Neuronal stem cell (in vitro differentiated cells): Measurements from ENCODE around the gene TSPAN15.

Experiments used
- DNase-seq: peaks from one replicate; pipeline ENCODE4 v3.0.0-alpha.2; 2013; ENCODE audit warnings: low spot score
- H2AFZ ChIP-seq: one replicate; pipeline ENCODE4 v1.6.1; 2013; ENCODE audit warnings: mild to moderate bottlenecking, low read length, inconsistent platforms
- H2AK5ac ChIP-seq: 2 replicates; pipeline ENCODE4 v1.6.1; 2013; ENCODE audit warnings: low read depth, mild to moderate bottlenecking, inconsistent platforms, low read length, moderate library complexity, mixed read lengths
- H2BK120ac ChIP-seq: 2 replicates; pipeline ENCODE4 v1.6.1; 2013; ENCODE audit warnings: low read depth, mild to moderate bottlenecking, inconsistent platforms, low read length, moderate library complexity, mixed read lengths
- H2BK12ac ChIP-seq: one replicate; pipeline ENCODE4 v1.6.1; 2013; ENCODE audit warnings: low read length, inconsistent platforms
- H2BK15ac ChIP-seq: 2 replicates; pipeline ENCODE4 v1.6.1; 2013; ENCODE audit warnings: mild to moderate bottlenecking, low read length, inconsistent platforms, mixed read lengths
- H2BK5ac ChIP-seq: one replicate; pipeline ENCODE4 v1.6.1; 2013; ENCODE audit warnings: inconsistent platforms, mild to moderate bottlenecking, low read length, moderate library complexity
- H3K14ac ChIP-seq: one replicate; pipeline ENCODE4 v1.6.1; 2013; ENCODE audit warnings: low read length, inconsistent platforms
- H3K18ac ChIP-seq: 2 replicates; pipeline ENCODE4 v1.6.1; 2013; ENCODE audit warnings: low read length, inconsistent platforms
- H3K23ac ChIP-seq: 2 replicates; pipeline ENCODE4 v1.6.1; 2013; ENCODE audit warnings: low read depth, mild to moderate bottlenecking, mixed read lengths, low read length, inconsistent platforms; ENCODE audit not compliant: poor library complexity
- H3K27ac ChIP-seq: replicated peaks from 3 replicates; pipeline ENCODE4 v1.5.1; 2013; ENCODE audit warnings: low read length, inconsistent platforms
- H3K27me3 ChIP-seq, 3 experiments: 2 replicates each; pipeline ENCODE4 v1.6.1; 2013; ENCODE audit warnings: low read length in 3 of 3, mild to moderate bottlenecking in 2 of 3, inconsistent platforms in 1 of 3, low read depth in 1 of 3, mixed read lengths in 1 of 3, moderate library complexity in 1 of 3; ENCODE audit not compliant: control insufficient read depth in 3 of 3, insufficient read depth in 3 of 3
- H3K36me3 ChIP-seq, 2 donors: replicated peaks in 1 of 2; 2 replicates each; pipeline ENCODE4 v1.6.1; 2013; ENCODE audit warnings: low read length in 2 of 2; ENCODE audit not compliant: control insufficient read depth in 2 of 2, insufficient read depth in 2 of 2
- H3K4ac ChIP-seq: 2 replicates; pipeline ENCODE4 v1.6.1; 2013; ENCODE audit warnings: inconsistent platforms, mild to moderate bottlenecking, low read length, moderate library complexity
- H3K4me1 ChIP-seq, 2 donors: 1 replicate in 1 of 2; 2 replicates in 1 of 2; pipeline ENCODE4 v1.6.1; 2013; ENCODE audit warnings: low read length in 2 of 2, low read depth in 1 of 2; ENCODE audit not compliant: control insufficient read depth in 2 of 2, insufficient read depth in 1 of 2
- H3K4me2 ChIP-seq: one replicate; pipeline ENCODE4 v1.6.1; 2013; ENCODE audit warnings: mild to moderate bottlenecking, low read length, inconsistent platforms; ENCODE audit not compliant: insufficient read depth, poor library complexity, severe bottlenecking
- H3K4me3 ChIP-seq, 2 donors: 2 replicates each; pipeline ENCODE4 v1.5.1; 2013; ENCODE audit warnings: low read length in 2 of 2, mild to moderate bottlenecking in 2 of 2, inconsistent platforms in 1 of 2, moderate library complexity in 1 of 2
- H3K79me1 ChIP-seq: one replicate; pipeline ENCODE4 v1.6.1; 2013; ENCODE audit warnings: low read depth, mild to moderate bottlenecking, inconsistent platforms, low read length, moderate library complexity
- H3K9ac ChIP-seq: one replicate; pipeline ENCODE4 v1.6.1; 2013; ENCODE audit warnings: mild to moderate bottlenecking, low read depth, low read length, inconsistent platforms; ENCODE audit not compliant: poor library complexity
- H3K9me3 ChIP-seq, 2 donors: replicated peaks in 1 of 2; 2 replicates each; pipeline versions ENCODE3 to v1.6.1; 2013; ENCODE audit warnings: low read length in 2 of 2, mild to moderate bottlenecking in 2 of 2, inconsistent platforms in 1 of 2, low read depth in 1 of 2, mixed read lengths in 1 of 2, moderate library complexity in 1 of 2; ENCODE audit not compliant: control insufficient read depth in 2 of 2, insufficient read depth in 1 of 2
- H4K8ac ChIP-seq: one replicate; pipeline ENCODE4 v1.6.1; 2013; ENCODE audit warnings: low read depth, mild to moderate bottlenecking, inconsistent platforms, low read length, moderate library complexity
- H4K91ac ChIP-seq: one replicate; pipeline ENCODE4 v1.6.1; 2013; ENCODE audit warnings: low read length, low read depth, mild to moderate bottlenecking, inconsistent platforms; ENCODE audit not compliant: poor library complexity
- WGBS, 2 donors: extraction: QIAGEN DNeasy Blood & Tissue Kit; methylation state at CpG; one replicate each; pipeline ENCODE4 v1.1.7; 2013; ENCODE audit warnings: missing lambda C conversion rate in 2 of 2, mixed read lengths in 1 of 2; ENCODE audit not compliant: insufficient read length in 2 of 2, insufficient replicate concordance in 1 of 2; ENCODE audit errors: extremely low coverage in 2 of 2; 5-methylcytosine and 5-hydroxymethylcytosine counted together

The TSPAN15 gene

DNA sequence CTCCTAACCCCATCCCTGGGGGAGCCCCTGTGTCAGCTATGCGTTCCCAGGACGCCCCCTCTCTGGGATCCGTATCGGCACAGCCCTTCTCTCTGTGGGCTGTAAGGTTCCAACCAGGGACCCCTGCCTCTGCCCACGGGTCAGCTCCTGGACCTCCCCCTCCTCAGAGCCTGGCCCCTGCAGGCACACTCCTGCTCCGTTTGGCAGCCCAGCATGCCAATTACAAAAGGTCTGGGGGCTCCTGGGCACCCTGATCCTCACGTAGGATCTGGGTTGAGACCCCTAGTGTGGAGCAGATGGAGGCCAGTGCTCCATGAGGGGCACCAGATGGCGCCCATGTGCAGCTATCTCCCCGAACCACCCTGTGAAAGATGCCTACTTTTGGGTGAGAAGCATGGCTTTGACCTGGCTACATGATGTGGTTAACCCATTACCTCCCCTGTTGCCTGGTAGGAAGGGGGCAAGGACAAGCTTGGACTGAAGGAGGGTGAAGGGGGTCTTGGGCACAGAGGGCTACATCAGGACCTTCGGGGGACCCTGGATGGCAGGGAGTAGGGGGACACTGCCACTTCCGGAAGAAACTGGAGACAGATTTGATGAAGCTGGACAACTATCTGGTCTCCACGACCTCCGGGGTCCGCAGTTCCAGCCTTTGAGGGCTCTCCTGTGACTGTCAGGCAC lies 43.5 kb upstream of the TSPAN15 start:
- no peak overlapping the region for H2BK5ac ChIP-seq
- peak overlapping the region; percentile 32 for H3K18ac ChIP-seq
- H3K79me1 ChIP-seq = no peaks in the 10 kb centered on the region
- no peak for DNase-seq
- H4K91ac ChIP-seq = no peak overlapping the region
- H2AK5ac ChIP-seq = peak overlapping the region; percentile 20
- H3K27me3 ChIP-seq = peaks cover 0 to 11% (median 0%) of the 10 kb centered on the region in 3 experiments
- peaks cover 8 to 9% of the 10 kb centered on the region in 2 donors for H3K4me1 ChIP-seq
- no peaks in the 10 kb centered on the region for H3K36me3 ChIP-seq
- no peak overlapping the region for H3K14ac ChIP-seq
- no peak overlapping the region for H2BK12ac ChIP-seq
- H3K9me3 ChIP-seq = no peaks in the 10 kb centered on the region
- peak overlapping the region in 1 of 2 donors; percentile 3 for H3K4me3 ChIP-seq
- no peak overlapping the region for H3K27ac ChIP-seq
- no CpG with 5 or more reads among the region's 14 CpGs for WGBS, 2 donors
- H2BK15ac ChIP-seq = no peak overlapping the region
- no peak overlapping the region for H3K4me2 ChIP-seq
- H4K8ac ChIP-seq = no peak overlapping the region
- no peak overlapping the region for H3K23ac ChIP-seq
- H2AFZ ChIP-seq = peak overlapping the region; percentile 86
- H3K4ac ChIP-seq = no peak overlapping the region
- H3K9ac ChIP-seq = no peak overlapping the region
- H2BK120ac ChIP-seq = no peak overlapping the region

DNA sequence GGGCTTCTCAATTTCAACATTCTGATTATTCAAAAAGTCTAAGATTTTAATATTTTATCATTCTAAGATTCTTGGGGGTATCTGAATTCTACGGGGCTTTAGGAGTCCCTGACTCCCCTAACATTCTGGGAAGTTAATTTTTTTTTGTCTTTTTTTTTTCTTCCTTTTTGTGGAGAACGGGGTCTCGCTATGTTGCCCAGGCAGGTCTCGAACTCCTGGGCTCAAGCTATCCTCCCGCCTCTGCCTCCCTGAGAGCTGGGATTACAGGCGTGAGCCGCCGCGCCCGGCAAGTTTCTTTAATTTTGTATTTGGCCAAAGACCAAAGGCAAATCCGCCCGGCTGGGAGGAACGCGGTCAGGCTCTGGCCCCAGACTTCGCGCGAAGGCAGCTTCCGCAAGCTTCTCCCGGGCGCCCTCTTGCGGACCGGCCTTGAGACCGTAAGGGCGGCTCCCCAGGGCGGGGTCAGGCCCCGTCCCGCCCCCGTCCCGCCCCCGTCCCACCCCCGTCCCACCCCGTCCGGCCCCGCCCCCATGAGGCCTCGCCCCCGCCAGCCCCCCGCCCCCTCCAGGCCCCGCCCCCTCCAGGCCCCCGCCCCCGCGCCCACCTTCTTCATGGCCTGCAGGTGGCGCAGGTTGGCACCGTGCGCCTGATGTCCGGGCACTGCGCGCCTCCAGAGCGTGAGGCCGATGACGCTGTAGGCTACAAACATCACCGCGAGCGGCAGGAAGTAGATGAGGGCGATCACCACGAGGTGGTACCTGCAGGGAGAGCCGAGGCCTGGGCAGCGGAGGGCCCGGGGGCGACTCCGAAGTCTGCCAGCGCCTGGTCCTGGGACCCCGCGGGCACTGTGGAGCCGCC lies 42.7 kb upstream of the TSPAN15 start:
- no peak overlapping the region for H3K27ac ChIP-seq
- no peak overlapping the region for H2BK12ac ChIP-seq
- no peaks in the 10 kb centered on the region for H3K36me3 ChIP-seq
- peak overlapping the region; percentile 10 for H2BK120ac ChIP-seq
- H3K18ac ChIP-seq = peak overlapping the region; percentile 16
- no CpG with 5 or more reads among the region's 64 CpGs for WGBS, 2 donors
- H2AK5ac ChIP-seq = no peak overlapping the region
- H3K4me1 ChIP-seq = peaks cover 8 to 9% of the 10 kb centered on the region in 2 donors
- peak; percentile 88 for DNase-seq
- H3K4me3 ChIP-seq = peak overlapping the region; percentile 37 to 70
- H3K4ac ChIP-seq = no peak overlapping the region
- peaks cover 0 to 11% (median 0%) of the 10 kb centered on the region in 3 experiments for H3K27me3 ChIP-seq
- H3K4me2 ChIP-seq = peak overlapping the region; percentile 28
- no peak overlapping the region for H3K14ac ChIP-seq
- H3K9me3 ChIP-seq = no peaks in the 10 kb centered on the region
- H3K79me1 ChIP-seq = no peaks in the 10 kb centered on the region
- H2BK5ac ChIP-seq = no peak overlapping the region
- H4K8ac ChIP-seq = no peak overlapping the region
- H2BK15ac ChIP-seq = no peak overlapping the region
- H4K91ac ChIP-seq = no peak overlapping the region
- no peak overlapping the region for H3K23ac ChIP-seq
- no peak overlapping the region for H3K9ac ChIP-seq
- H2AFZ ChIP-seq = peak overlapping the region; percentile 99

DNA sequence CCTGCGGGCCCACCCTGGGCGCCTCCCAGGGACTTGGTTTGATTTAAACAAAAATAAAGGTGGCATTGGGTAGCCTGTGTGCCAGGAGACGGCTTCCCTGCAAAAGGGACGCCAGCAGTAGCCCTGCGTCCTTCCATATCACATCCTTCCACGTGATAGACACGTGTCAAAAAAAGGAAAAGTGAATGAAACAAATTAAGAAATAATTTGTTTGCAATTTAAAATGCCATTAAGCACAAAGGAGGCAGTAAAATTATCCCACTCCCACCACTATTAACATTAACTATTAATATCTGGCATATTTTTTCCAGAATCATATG lies 42.1 kb upstream of the TSPAN15 start:
- H3K4ac ChIP-seq = no peak overlapping the region
- WGBS, 2 donors = no CpG with 5 or more reads among the region's 7 CpGs
- peaks cover 0 to 11% (median 0%) of the 10 kb centered on the region in 3 experiments for H3K27me3 ChIP-seq
- DNase-seq = no peak
- no peak overlapping the region for H2BK5ac ChIP-seq
- peak overlapping the region; percentile 37 to 70 for H3K4me3 ChIP-seq
- no peak overlapping the region for H3K23ac ChIP-seq
- no peak overlapping the region for H2AK5ac ChIP-seq
- H3K4me2 ChIP-seq = peak overlapping the region; percentile 28
- H4K91ac ChIP-seq = no peak overlapping the region
- no peaks in the 10 kb centered on the region for H3K79me1 ChIP-seq
- no peak overlapping the region for H3K14ac ChIP-seq
- no peak overlapping the region for H3K27ac ChIP-seq
- peak overlapping the region; percentile 99 for H2AFZ ChIP-seq
- no peak overlapping the region for H2BK12ac ChIP-seq
- H3K9me3 ChIP-seq = no peaks in the 10 kb centered on the region
- H3K18ac ChIP-seq = peak overlapping the region; percentile 16
- H2BK15ac ChIP-seq = no peak overlapping the region
- H4K8ac ChIP-seq = no peak overlapping the region
- no peak overlapping the region for H3K9ac ChIP-seq
- H3K36me3 ChIP-seq = no peaks in the 10 kb centered on the region
- H2BK120ac ChIP-seq = peak overlapping the region; percentile 10
- H3K4me1 ChIP-seq = peaks cover 8 to 9% of the 10 kb centered on the region in 2 donors

DNA sequence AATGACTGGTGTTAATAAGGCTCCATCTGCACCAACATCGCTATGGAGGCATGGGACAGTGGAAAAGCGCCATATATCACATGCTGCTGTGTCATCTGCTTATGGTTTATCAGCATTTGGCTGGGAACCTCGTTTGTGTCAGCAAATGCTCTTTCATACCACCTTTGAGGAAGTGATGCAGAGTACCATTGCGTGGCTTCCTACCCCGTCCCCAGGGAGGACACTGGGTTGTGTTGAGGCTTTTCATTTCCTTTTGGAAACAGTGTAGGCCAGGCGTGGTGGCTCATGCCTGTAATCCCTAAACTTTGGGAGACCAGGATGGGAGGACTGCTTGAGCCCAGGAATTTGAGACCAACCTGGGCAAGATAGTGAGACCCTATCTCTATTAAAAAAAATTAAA lies 41.3 kb upstream of the TSPAN15 start:
- Histone ChIP-seq H3K18ac (no peak overlapping the region), H3K36me3 (no peaks in the 10 kb centered on the region), H3K23ac (no peak overlapping the region), H2BK15ac (no peak overlapping the region), H3K9ac (no peak overlapping the region), H3K4me2 (no peak overlapping the region), H3K27ac (no peak overlapping the region), H2AK5ac (no peak overlapping the region), H3K4me1 (peaks cover 7 to 8% of the 10 kb centered on the region in 2 donors), H3K79me1 (no peaks in the 10 kb centered on the region), H4K91ac (no peak overlapping the region), H3K4me3 (no peak overlapping the region), H2AFZ (no peak overlapping the region), H3K27me3 (peaks cover 0 to 16% (median 0%) of the 10 kb centered on the region in 3 experiments), H3K14ac (no peak overlapping the region), H4K8ac (no peak overlapping the region), H3K9me3 (no peaks in the 10 kb centered on the region), H2BK5ac (no peak overlapping the region), H2BK12ac (no peak overlapping the region), H2BK120ac (no peak overlapping the region), H3K4ac (no peak overlapping the region)
- no CpG with 5 or more reads among the region's 6 CpGs for WGBS, 2 donors
- DNase-seq = no peak
